ENCODE data around the gene SERTAD1. TPM values are rescaled to one million over a fixed set of nuclear protein-coding genes. Genes with fewer than 3 reads are reported as not detected.
"Not testable (repeated sequence)": the region's sequence is repeated elsewhere in the genome, so short reads cannot be mapped to it uniquely, and the experiment has no call there.

Gene SERTAD1
- 1 to 10 TPM; 6.4 to 9.7 (median 7.0) TPM for polyA plus RNA-seq (ENCODE audit: insufficient read length in 3 of 3)
- long read RNA-seq, donor 1, transcript SERTAD1-201 (2 exons, 2,114 nt): major isoform, 6 of 6 reads
- long read RNA-seq, donor 1, partial matches to known transcripts: 0 of 6 reads
- long read RNA-seq, donor 1, other reads (novel, unspliced or antisense): 0 of 6 reads
- long read RNA-seq, donor 2, transcript SERTAD1-201 (2 exons, 2,114 nt): major isoform, 7 of 7 reads
- long read RNA-seq, donor 2, partial matches to known transcripts: 0 of 7 reads
- long read RNA-seq, donor 2, other reads (novel, unspliced or antisense): 0 of 7 reads
- long read RNA-seq, donor 3, transcript SERTAD1-201 (2 exons, 2,114 nt): major isoform, 7 of 7 reads
- long read RNA-seq, donor 3, partial matches to known transcripts: 0 of 7 reads
- long read RNA-seq, donor 3, other reads (novel, unspliced or antisense): 0 of 7 reads
- long read RNA-seq, donor 4, partial matches to known transcripts: 0 of 1 reads
- long read RNA-seq, donor 4, other reads (novel, unspliced or antisense): 0 of 1 reads
- long read RNA-seq, donor 5, partial matches to known transcripts: 0 of 4 reads
- long read RNA-seq, donor 5, other reads (novel, unspliced or antisense): 0 of 4 reads
- long read RNA-seq, donor 6, transcript SERTAD1-201 (2 exons, 2,114 nt): major isoform, 9 of 9 reads
- long read RNA-seq, donor 6, partial matches to known transcripts: 0 of 9 reads
- long read RNA-seq, donor 6, other reads (novel, unspliced or antisense): 0 of 9 reads
- long read RNA-seq, donor 7, transcript SERTAD1-201 (2 exons, 2,114 nt): major isoform, 14 of 14 reads
- long read RNA-seq, donor 7, partial matches to known transcripts: 0 of 14 reads
- long read RNA-seq, donor 7, other reads (novel, unspliced or antisense): 0 of 14 reads
- long read RNA-seq, donor 8, transcript SERTAD1-201 (2 exons, 2,114 nt): major isoform, 26 of 26 reads
- long read RNA-seq, donor 8, partial matches to known transcripts: 0 of 26 reads
- long read RNA-seq, donor 8, other reads (novel, unspliced or antisense): 0 of 26 reads
- long read RNA-seq, donor 9, transcript SERTAD1-201 (2 exons, 2,114 nt): major isoform, 16 of 16 reads
- long read RNA-seq, donor 9, partial matches to known transcripts: 0 of 16 reads
- long read RNA-seq, donor 9, other reads (novel, unspliced or antisense): 0 of 16 reads
- long read RNA-seq, donor 10, transcript SERTAD1-201 (2 exons, 2,114 nt): major isoform, 8 of 8 reads
- long read RNA-seq, donor 10, partial matches to known transcripts: 0 of 8 reads
- long read RNA-seq, donor 10, other reads (novel, unspliced or antisense): 0 of 8 reads
- long read RNA-seq, donor 11, transcript SERTAD1-201 (2 exons, 2,114 nt): major isoform, 9 of 9 reads
- long read RNA-seq, donor 11, partial matches to known transcripts: 0 of 9 reads
- long read RNA-seq, donor 11, other reads (novel, unspliced or antisense): 0 of 9 reads
- long read RNA-seq, donor 12, transcript SERTAD1-201 (2 exons, 2,114 nt): major isoform, 8 of 8 reads
- long read RNA-seq, donor 12, partial matches to known transcripts: 0 of 8 reads
- long read RNA-seq, donor 12, other reads (novel, unspliced or antisense): 0 of 8 reads
- long read RNA-seq, donor 13, transcript SERTAD1-201 (2 exons, 2,114 nt): major isoform, 15 of 15 reads
- long read RNA-seq, donor 13, partial matches to known transcripts: 0 of 15 reads
- long read RNA-seq, donor 13, other reads (novel, unspliced or antisense): 0 of 15 reads
- long read RNA-seq, donor 14, transcript SERTAD1-201 (2 exons, 2,114 nt): major isoform, 15 of 15 reads
- long read RNA-seq, donor 14, partial matches to known transcripts: 0 of 15 reads
- long read RNA-seq, donor 14, other reads (novel, unspliced or antisense): 0 of 15 reads
- long read RNA-seq, donor 15, transcript SERTAD1-201 (2 exons, 2,114 nt): major isoform, 6 of 6 reads
- long read RNA-seq, donor 15, partial matches to known transcripts: 0 of 6 reads
- long read RNA-seq, donor 15, other reads (novel, unspliced or antisense): 0 of 6 reads
- long read RNA-seq, donor 16, transcript SERTAD1-201 (2 exons, 2,114 nt): major isoform, 28 of 28 reads
- long read RNA-seq, donor 16, partial matches to known transcripts: 0 of 28 reads
- long read RNA-seq, donor 16, other reads (novel, unspliced or antisense): 0 of 28 reads

- peak; percentile 98 to 100 (median 99) for DNase-seq (ENCODE audit: extremely low read depth in 1 of 11, low read depth in 9 of 11, low spot score in 4 of 11)
Measured at GRCh38 chr19:40425450-40426287, at the start of gene SERTAD1. TSS of gene SERTAD1 (minus strand) at chr19:40425992. CDS start at chr19:40423546, 2,446 bp downstream.

- DNase-seq (ENCODE audit: extremely low read depth in 1 of 11, low read depth in 9 of 11, low spot score in 4 of 11): no peak
Measured at GRCh38 chr19:40474737-40475136, 48.9 kb upstream of the SERTAD1 start.

- DNase-seq (ENCODE audit: extremely low read depth in 1 of 11, low read depth in 9 of 11, low spot score in 4 of 11): no peak
Measured at GRCh38 chr19:40472516-40472915, 46.7 kb upstream of the SERTAD1 start.

GRCh38 chr19:40471111-40471510 lies 45.3 kb upstream of the SERTAD1 start:
- DNase-seq (ENCODE audit: extremely low read depth in 1 of 11, low read depth in 9 of 11, low spot score in 4 of 11): no peak

GRCh38 chr19:40469011-40469410 lies 43.2 kb upstream of the SERTAD1 start:
- DNase-seq (ENCODE audit: extremely low read depth in 1 of 11, low read depth in 9 of 11, low spot score in 4 of 11): no peak

GRCh38 chr19:40466985-40467734 lies 41.4 kb upstream of the SERTAD1 start, which contains the start of gene SPTBN4:
TSS of gene SPTBN4 (plus strand) at chr19:40467001. CDS start at chr19:40472622, 5,621 bp downstream.
- no peak for DNase-seq (ENCODE audit: extremely low read depth in 1 of 11, low read depth in 9 of 11, low spot score in 4 of 11)

GRCh38 chr19:40466219-40466984 lies 40.6 kb upstream of the SERTAD1 start:
- DNase-seq (ENCODE audit: extremely low read depth in 1 of 11, low read depth in 9 of 11, low spot score in 4 of 11): peak in 2 of 11 donors; percentile 27 to 28

- peak; percentile 97 to 100 (median 99) for DNase-seq (ENCODE audit: extremely low read depth in 1 of 11, low read depth in 9 of 11, low spot score in 4 of 11)
Measured at GRCh38 chr19:40465557-40466218, 39.9 kb upstream of the SERTAD1 start, which contains the start of gene BLVRB. TSS of gene BLVRB (minus strand) at chr19:40465745. CDS start at chr19:40465688, 57 bp downstream.

GRCh38 chr19:40465025-40465556 lies 39.3 kb upstream of the SERTAD1 start:
- peak in 1 of 11 donors; percentile 8 for DNase-seq (ENCODE audit: extremely low read depth in 1 of 11, low read depth in 9 of 11, low spot score in 4 of 11)

GRCh38 chr19:40464059-40465024 lies 38.5 kb upstream of the SERTAD1 start:
- peak in 6 of 11 donors; percentile 64 to 88 (median 73) for DNase-seq (ENCODE audit: extremely low read depth in 1 of 11, low read depth in 9 of 11, low spot score in 4 of 11)

- not testable (repeated sequence) for DNase-seq (ENCODE audit: extremely low read depth in 1 of 11, low read depth in 9 of 11, low spot score in 4 of 11)
Measured at GRCh38 chr19:40463587-40464037, 37.8 kb upstream of the SERTAD1 start.

GRCh38 chr19:40461669-40462221 lies 36.0 kb upstream of the SERTAD1 start:
- DNase-seq (ENCODE audit: extremely low read depth in 1 of 11, low read depth in 9 of 11, low spot score in 4 of 11): no peak
